HG02571 (cell line): ENCODE measurements around the gene TSPEAR.

Source experiments
- ATAC-seq: cut with Tn5 transposase; IDR thresholded peaks from one replicate; pipeline ENCODE4 v1.9.1; 2021; ENCODE audit warnings: mild to moderate bottlenecking, moderate library complexity; ENCODE audit not compliant: unreplicated experiment

TSPEAR gene

GRCh38 chr21:44723177-44724131 lies 12.1 kb upstream of the TSPEAR start:
- ATAC-seq, result no peak

- ATAC-seq, result no peak
These were observed 11.4 kb upstream of the TSPEAR start for GRCh38 chr21:44722731-44723130.

- no peak for ATAC-seq
These were observed 8.8 kb upstream of the TSPEAR start for GRCh38 chr21:44720170-44720569.

GRCh38 chr21:44718571-44718970 lies 7.2 kb upstream of the TSPEAR start:
- ATAC-seq, result no peak

GRCh38 chr21:44718093-44718492 lies 6.7 kb upstream of the TSPEAR start:
- ATAC-seq, result no peak

GRCh38 chr21:44716984-44717383 lies 5.6 kb upstream of the TSPEAR start:
- ATAC-seq, result no peak

- ATAC-seq, result no peak
These were observed 3.5 kb upstream of the TSPEAR start for GRCh38 chr21:44714905-44715304.

- ATAC-seq, result no peak
These were observed 2.5 kb upstream of the TSPEAR start for GRCh38 chr21:44713846-44714245.

GRCh38 chr21:44713130-44713529 lies 1.8 kb upstream of the TSPEAR start:
- ATAC-seq, result no peak

- no peak for ATAC-seq
These were observed 1.0 kb upstream of the TSPEAR start for GRCh38 chr21:44712203-44713028.

- ATAC-seq, result no peak
These were observed 531 bp downstream of the TSPEAR start for GRCh38 chr21:44710756-44711326.

GRCh38 chr21:44710294-44710665 lies 1.1 kb downstream of the TSPEAR start:
- ATAC-seq, result no peak

GRCh38 chr21:44709426-44710293 lies 1.7 kb downstream of the TSPEAR start:
- no peak for ATAC-seq

- no peak for ATAC-seq
These were observed 2.4 kb downstream of the TSPEAR start for GRCh38 chr21:44708866-44709425.

GRCh38 chr21:44708213-44708865 lies 3.0 kb downstream of the TSPEAR start:
- no peak for ATAC-seq

- no peak for ATAC-seq
These were observed 4.4 kb downstream of the TSPEAR start for GRCh38 chr21:44706706-44707581.

- no peak for ATAC-seq
These were observed 5.2 kb downstream of the TSPEAR start for GRCh38 chr21:44706026-44706705.

- no peak for ATAC-seq
These were observed 6.8 kb downstream of the TSPEAR start for GRCh38 chr21:44704636-44705001.
